ENCODE results near the gene GINM1.

- TF ChIP-seq EZH2 (IDR thresholded peaks at IDR 0.05; ENCODE audit: borderline replicate concordance, low read depth, low read length) (no peak), TFE3 (CRISPR knock-in tag; IDR thresholded peaks at IDR 0.05) (no peak), MXI1 (IDR thresholded peaks at IDR 0.05; ENCODE audit: low read depth, low read length) (no peak), EGR1 (conservative IDR thresholded peaks at IDR 0.05) (no peak), FOXJ3 (CRISPR knock-in tag; IDR thresholded peaks at IDR 0.05) (no peak), CREB1 (IDR thresholded peaks at IDR 0.05) (no peak), CREB1 (CRISPR knock-in tag; IDR thresholded peaks at IDR 0.05) (no peak), MAZ (CRISPR knock-in tag; conservative IDR thresholded peaks at IDR 0.05 in 1 of 2, IDR thresholded peaks at IDR 0.05 in 1 of 2) (no peak), ILK (tag; IDR thresholded peaks at IDR 0.05; ENCODE audit: borderline replicate concordance, low read depth) (no peak), DDX20 (tag; IDR thresholded peaks at IDR 0.05; ENCODE audit: low read depth) (no peak), TGIF2 (CRISPR knock-in tag; IDR thresholded peaks at IDR 0.05) (no peak), POLR2A (conservative IDR thresholded peaks at IDR 0.05) (no peak)
- TF ChIP-seq, protein P1, sequence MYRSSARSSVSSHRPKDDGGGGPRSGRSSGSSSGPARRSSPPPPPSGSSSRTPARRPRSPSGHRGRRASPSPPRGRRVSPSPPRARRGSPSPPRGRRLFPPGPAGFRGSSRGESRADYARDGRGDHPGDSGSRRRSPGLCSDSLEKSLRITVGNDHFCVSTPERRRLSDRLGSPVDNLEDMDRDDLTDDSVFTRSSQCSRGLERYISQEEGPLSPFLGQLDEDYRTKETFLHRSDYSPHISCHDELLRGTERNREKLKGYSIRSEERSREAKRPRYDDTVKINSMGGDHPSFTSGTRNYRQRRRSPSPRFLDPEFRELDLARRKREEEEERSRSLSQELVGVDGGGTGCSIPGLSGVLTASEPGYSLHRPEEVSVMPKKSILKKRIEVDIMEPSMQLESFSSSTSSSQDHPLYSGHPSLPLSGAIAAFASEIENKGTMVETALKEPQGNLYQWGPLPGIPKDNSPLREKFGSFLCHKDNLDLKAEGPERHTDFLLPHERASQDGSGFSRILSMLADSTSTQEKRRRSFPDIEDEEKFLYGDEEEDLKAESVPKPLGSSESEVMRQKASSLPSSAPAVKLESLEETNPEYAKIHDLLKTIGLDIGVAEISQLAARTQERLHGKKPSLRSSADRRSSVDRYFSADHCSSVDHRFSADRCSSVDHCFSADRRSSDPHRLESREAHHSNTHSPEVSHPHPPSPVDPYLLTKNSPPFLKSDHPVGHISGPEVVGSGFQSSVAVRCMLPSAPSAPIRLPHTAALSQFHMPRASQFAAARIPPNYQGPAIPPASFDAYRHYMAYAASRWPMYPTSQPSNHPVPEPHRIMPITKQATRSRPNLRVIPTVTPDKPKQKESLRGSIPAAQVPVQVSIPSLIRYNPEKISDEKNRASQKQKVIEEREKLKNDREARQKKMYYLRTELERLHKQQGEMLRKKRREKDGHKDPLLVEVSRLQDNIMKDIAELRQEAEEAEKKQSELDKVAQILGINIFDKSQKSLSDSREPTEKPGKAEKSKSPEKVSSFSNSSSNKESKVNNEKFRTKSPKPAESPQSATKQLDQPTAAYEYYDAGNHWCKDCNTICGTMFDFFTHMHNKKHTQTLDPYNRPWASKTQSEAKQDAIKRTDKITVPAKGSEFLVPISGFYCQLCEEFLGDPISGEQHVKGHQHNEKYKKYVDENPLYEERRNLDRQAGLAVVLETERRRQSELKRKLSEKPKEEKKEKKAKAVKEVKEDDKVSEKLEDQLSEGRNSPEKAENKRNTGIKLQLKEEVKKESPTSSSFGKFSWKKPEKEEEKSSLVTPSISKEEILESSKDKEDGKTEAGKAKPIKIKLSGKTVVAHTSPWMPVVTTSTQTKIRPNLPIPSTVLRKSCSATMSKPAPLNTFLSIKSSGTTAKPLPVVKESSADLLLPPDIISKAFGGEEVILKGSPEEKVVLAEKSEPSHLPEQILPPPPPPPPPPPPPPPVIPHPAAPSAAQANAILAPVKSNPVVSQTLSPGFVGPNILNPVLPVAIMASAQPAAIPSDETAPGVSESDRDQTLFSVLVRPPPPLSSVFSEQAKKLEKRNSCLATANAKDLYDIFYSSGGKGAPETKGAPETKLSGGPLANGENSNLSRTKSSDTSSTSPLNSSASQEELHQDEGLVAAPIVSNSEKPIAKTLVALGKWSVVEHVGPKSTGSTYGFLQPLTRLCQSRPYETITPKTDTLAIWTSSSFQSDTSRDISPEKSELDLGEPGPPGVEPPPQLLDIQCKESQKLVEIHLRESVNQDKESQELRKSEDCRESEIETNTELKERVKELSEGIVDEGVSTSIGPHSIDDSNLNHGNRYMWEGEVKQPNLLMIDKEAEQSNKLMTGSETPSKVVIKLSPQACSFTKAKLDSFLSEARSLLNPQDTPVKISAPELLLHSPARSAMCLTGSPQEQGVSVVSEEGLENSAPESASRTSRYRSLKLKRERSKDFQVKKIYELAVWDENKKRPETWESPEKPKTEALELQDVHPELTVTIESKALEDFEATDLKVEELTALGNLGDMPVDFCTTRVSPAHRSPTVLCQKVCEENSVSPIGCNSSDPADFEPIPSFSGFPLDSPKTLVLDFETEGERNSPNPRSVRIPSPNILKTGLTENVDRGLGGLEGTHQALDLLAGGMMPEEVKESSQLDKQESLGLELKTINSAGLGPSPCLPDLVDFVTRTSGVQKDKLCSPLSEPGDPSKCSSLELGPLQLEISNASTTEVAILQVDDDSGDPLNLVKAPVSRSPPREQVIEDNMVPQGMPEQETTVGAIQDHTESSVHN (IDR thresholded peaks at IDR 0.05; ENCODE audit: borderline replicate concordance in 1 of 2, low read depth in 1 of 2): no peak
- TF ChIP-seq, protein P2, sequence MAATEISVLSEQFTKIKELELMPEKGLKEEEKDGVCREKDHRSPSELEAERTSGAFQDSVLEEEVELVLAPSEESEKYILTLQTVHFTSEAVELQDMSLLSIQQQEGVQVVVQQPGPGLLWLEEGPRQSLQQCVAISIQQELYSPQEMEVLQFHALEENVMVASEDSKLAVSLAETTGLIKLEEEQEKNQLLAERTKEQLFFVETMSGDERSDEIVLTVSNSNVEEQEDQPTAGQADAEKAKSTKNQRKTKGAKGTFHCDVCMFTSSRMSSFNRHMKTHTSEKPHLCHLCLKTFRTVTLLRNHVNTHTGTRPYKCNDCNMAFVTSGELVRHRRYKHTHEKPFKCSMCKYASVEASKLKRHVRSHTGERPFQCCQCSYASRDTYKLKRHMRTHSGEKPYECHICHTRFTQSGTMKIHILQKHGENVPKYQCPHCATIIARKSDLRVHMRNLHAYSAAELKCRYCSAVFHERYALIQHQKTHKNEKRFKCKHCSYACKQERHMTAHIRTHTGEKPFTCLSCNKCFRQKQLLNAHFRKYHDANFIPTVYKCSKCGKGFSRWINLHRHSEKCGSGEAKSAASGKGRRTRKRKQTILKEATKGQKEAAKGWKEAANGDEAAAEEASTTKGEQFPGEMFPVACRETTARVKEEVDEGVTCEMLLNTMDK (IDR thresholded peaks at IDR 0.05; ENCODE audit: borderline replicate concordance, insufficient read depth, low read depth, low read length, poor library complexity, severe bottlenecking): no peak
These were observed 49.6 kb downstream of the GINM1 start for GRCh38 chr6:149615805-149616204.

Data from K562 (cell line).